ENCODE measurements around the gene CEP70.

GRCh38 chr3:138598534-138598933 lies 4.5 kb upstream of the CEP70 start:
- TF ChIP-seq, protein P1, sequence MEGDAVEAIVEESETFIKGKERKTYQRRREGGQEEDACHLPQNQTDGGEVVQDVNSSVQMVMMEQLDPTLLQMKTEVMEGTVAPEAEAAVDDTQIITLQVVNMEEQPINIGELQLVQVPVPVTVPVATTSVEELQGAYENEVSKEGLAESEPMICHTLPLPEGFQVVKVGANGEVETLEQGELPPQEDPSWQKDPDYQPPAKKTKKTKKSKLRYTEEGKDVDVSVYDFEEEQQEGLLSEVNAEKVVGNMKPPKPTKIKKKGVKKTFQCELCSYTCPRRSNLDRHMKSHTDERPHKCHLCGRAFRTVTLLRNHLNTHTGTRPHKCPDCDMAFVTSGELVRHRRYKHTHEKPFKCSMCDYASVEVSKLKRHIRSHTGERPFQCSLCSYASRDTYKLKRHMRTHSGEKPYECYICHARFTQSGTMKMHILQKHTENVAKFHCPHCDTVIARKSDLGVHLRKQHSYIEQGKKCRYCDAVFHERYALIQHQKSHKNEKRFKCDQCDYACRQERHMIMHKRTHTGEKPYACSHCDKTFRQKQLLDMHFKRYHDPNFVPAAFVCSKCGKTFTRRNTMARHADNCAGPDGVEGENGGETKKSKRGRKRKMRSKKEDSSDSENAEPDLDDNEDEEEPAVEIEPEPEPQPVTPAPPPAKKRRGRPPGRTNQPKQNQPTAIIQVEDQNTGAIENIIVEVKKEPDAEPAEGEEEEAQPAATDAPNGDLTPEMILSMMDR (IDR thresholded peaks at IDR 0.05; ENCODE audit: insufficient read depth, low read depth, low read length): no peak
- TF ChIP-seq EZH2 (IDR thresholded peaks at IDR 0.05; ENCODE audit: insufficient read depth, low read length): no peak
